CD4-positive, alpha-beta T cell treated with Interleukin-4 for 4 hours (primary cell): ENCODE data around the gene PLPP6.

Experiments
- DNase-seq: peaks from one replicate; pipeline ENCODE4 v3.0.0-alpha.2; 2020

The PLPP6 gene

GRCh38 chr9:4662989-4663792 is 1.1 kb downstream of the PLPP6 start:
- DNase-seq, result peak; percentile 48

GRCh38 chr9:4663956-4664355 is 1.9 kb downstream of the PLPP6 start:
- no peak for DNase-seq

GRCh38 chr9:4665357-4665756 is 3.3 kb downstream of the PLPP6 start:
- no peak for DNase-seq

GRCh38 chr9:4666042-4666699 is 4.1 kb downstream of the PLPP6 start, which contains the start of gene SPATA6L:
Gene SPATA6L, minus strand, starts transcription at chr9:4666480. Its CDS starts 230 bp downstream, at chr9:4666250.
- DNase-seq, result peak; percentile 28

GRCh38 chr9:4667681-4668080 is 5.6 kb downstream of the PLPP6 start:
- no peak for DNase-seq

GRCh38 chr9:4668604-4669003 is 6.5 kb downstream of the PLPP6 start:
- DNase-seq, result no peak

- no peak for DNase-seq
Measured at GRCh38 chr9:4669890-4670289, 7.8 kb downstream of the PLPP6 start.

- DNase-seq, result no peak
Measured at GRCh38 chr9:4670591-4670990, 8.5 kb downstream of the PLPP6 start.

- no peak for DNase-seq
Measured at GRCh38 chr9:4671737-4672136, 9.6 kb downstream of the PLPP6 start.

- DNase-seq, result no peak
Measured at GRCh38 chr9:4674783-4675182, 12.7 kb downstream of the PLPP6 start.

- DNase-seq, result no peak
Measured at GRCh38 chr9:4677392-4677791, 15.3 kb downstream of the PLPP6 start.

GRCh38 chr9:4678679-4679267 is 16.7 kb downstream of the PLPP6 start:
- DNase-seq, result peak; percentile 35

- peak; percentile 98 for DNase-seq
Measured at GRCh38 chr9:4679268-4680172, 17.4 kb downstream of the PLPP6 start, which contains the start of gene CDC37L1. Gene CDC37L1, plus strand, starts transcription at chr9:4679569. Its CDS starts 199 bp downstream, at chr9:4679768.

- no peak for DNase-seq
Measured at GRCh38 chr9:4680173-4680525, 18.1 kb downstream of the PLPP6 start.

- no peak for DNase-seq
Measured at GRCh38 chr9:4680750-4681149, 18.7 kb downstream of the PLPP6 start.

- no peak for DNase-seq
Measured at GRCh38 chr9:4684820-4685219, 22.7 kb downstream of the PLPP6 start.

- no peak for DNase-seq
Measured at GRCh38 chr9:4686112-4686511, 24.0 kb downstream of the PLPP6 start.

GRCh38 chr9:4686584-4686983 is 24.5 kb downstream of the PLPP6 start:
- DNase-seq, result no peak

- no peak for DNase-seq
Measured at GRCh38 chr9:4689021-4689420, 26.9 kb downstream of the PLPP6 start.

GRCh38 chr9:4689687-4690104 is 27.6 kb downstream of the PLPP6 start:
- DNase-seq, result no peak

- DNase-seq, result no peak
Measured at GRCh38 chr9:4690144-4690543, 28.1 kb downstream of the PLPP6 start.

- no peak for DNase-seq
Measured at GRCh38 chr9:4691795-4692194, 29.7 kb downstream of the PLPP6 start.

GRCh38 chr9:4700091-4700490 is 38.0 kb downstream of the PLPP6 start:
- no peak for DNase-seq
